ENCODE measurements around the gene DLEC1. TPM values are rescaled to one million over a fixed set of nuclear protein-coding genes. Genes with fewer than 3 reads are reported as not detected.

Gene DLEC1
- total and polyA plus RNA-seq, 8 donors: 0.14 to 0.75 (median 0.51) TPM

DNA sequence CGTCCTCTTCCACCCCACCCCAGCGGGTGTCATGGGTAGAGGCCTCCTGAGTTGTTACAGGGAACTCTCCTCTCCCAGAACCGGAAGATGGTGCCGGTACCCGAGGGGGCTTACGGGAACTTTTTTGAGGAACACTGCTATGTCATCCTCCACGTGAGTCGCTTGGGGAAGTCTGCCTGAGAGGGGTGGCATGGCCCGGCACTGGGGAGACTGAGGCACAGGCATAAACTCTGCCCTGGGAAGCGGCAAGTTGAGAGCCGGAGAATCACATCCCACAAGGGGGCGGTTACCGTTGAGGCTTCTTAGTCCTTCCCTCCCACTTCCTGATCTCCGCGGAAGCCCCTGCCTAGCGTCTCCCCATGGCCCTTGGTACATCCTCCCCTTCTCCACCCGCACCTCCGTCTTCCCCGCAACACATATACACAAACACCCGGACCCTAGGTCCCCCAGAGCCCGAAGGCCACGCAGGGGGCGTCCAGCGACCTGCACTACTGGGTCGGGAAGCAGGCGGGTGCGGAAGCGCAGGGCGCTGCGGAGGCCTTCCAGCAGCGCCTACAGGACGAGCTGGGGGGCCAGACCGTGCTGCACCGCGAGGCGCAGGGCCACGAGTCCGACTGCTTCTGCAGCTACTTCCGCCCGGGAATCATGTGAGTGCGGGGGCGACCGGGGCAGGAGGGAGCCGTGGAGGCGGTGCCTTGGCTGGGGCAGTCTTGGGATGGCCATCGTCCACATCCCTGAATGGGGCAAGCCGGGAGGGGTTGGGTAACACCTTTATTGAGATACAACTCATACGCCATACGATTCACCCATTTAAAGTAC, 45.0 kb upstream of the DLEC1 start:
- no peaks in the 10 kb centered on the region for H3K9me3 ChIP-seq
- no peaks in the 10 kb centered on the region for H3K36me3 ChIP-seq
- TF ChIP-seq, protein P1, sequence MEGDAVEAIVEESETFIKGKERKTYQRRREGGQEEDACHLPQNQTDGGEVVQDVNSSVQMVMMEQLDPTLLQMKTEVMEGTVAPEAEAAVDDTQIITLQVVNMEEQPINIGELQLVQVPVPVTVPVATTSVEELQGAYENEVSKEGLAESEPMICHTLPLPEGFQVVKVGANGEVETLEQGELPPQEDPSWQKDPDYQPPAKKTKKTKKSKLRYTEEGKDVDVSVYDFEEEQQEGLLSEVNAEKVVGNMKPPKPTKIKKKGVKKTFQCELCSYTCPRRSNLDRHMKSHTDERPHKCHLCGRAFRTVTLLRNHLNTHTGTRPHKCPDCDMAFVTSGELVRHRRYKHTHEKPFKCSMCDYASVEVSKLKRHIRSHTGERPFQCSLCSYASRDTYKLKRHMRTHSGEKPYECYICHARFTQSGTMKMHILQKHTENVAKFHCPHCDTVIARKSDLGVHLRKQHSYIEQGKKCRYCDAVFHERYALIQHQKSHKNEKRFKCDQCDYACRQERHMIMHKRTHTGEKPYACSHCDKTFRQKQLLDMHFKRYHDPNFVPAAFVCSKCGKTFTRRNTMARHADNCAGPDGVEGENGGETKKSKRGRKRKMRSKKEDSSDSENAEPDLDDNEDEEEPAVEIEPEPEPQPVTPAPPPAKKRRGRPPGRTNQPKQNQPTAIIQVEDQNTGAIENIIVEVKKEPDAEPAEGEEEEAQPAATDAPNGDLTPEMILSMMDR (IDR thresholded peaks at IDR 0.05): no peak
- H3K4me3 ChIP-seq: peak overlapping the region in 3 of 4 donors; percentile 10 to 41 (median 13)
- peak in 3 of 4 donors; percentile 7 to 40 (median 13) for ATAC-seq
- peaks cover 6 to 14% (median 12%) of the 10 kb centered on the region in 3 donors for H3K4me1 ChIP-seq
- 61 to 67% methylated on average over 49 of the region's 49 CpGs for WGBS, 2 donors
- no peaks in the 10 kb centered on the region for H3K27me3 ChIP-seq
- intact Hi-C loops (cut with DNase I): no loop called here
- FAIRE-seq: no peak
- peak overlapping the region in 3 of 4 donors; percentile 42 to 63 (median 58) for H3K27ac ChIP-seq
- peak; percentile 27 to 74 (median 62) for DNase-seq

DNA sequence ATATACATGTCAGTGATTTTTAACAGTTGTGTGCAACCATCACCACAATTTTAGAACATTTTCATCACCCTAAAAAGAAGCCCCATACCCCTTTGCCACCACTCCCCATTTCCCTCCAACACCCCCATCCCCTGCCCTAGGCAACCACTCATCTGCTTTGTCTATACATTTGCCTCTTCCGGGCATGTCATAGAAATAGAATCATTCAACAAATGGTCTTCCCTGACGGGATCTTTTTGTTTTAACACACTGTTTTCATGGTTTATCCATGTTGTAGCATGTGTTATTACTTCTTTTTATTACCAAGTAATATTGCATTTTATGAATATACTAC, 44.4 kb upstream of the DLEC1 start:
- peak overlapping the region in 2 of 4 donors; percentile 13 to 41 for H3K4me3 ChIP-seq
- TF ChIP-seq, protein P1 (IDR thresholded peaks at IDR 0.05): no peak
- DNase-seq (no peak), ATAC-seq (no peak), FAIRE-seq (no peak)
- H3K27ac ChIP-seq: peak overlapping the region in 2 of 4 donors; percentile 58 to 63
- 78 to 85% methylated on average over 2 of the region's 2 CpGs for WGBS, 2 donors
- intact Hi-C loops (cut with DNase I): no loop called here
- peaks cover 6 to 14% (median 12%) of the 10 kb centered on the region in 3 donors for H3K4me1 ChIP-seq
- no peaks in the 10 kb centered on the region for H3K36me3 ChIP-seq
- H3K9me3 ChIP-seq: no peaks in the 10 kb centered on the region
- no peaks in the 10 kb centered on the region for H3K27me3 ChIP-seq

DNA sequence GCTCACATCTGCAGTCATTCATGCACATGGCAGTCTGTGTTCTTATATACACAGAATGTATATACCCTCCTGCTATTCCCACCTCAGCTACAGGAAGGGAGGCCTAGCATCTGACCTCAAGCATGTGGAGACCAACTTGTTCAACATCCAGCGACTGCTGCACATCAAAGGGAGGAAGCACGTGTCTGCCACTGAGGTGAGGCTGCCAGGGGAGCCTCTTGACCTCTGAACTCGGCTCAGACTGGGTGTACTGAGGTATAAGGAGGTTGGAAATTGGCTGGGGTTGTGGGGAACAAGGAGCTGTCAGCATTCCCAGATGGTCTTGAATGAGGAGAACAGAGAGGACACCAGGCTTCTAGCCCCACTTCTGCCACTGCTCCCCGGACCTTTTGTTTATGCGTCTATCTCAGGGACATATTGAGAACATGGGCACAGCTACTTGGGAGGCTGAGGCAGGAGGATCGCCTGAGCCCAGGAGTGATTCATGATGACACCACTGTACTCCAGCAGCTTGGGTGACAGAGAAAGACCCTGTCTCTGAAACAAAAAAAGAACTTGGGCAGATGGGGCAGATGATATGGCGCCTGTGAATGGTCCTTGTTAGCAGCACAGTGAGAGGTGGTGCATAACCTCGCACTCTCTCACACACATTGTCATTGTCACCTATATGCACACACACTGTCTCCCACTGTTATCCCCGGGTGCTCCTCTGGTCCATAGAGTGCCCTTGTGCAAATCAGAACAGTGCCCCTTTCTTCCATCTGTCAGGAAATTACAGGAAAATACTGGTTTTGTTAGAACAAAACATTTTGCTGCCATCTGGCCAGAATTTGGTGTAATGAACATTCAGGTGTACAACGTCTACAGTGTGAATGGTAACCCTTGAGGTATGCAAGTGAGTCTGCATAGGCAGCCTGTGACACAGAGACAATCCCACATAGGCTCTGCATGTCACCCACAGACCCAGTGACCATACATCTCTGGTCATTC, 43.1 kb upstream of the DLEC1 start:
- Histone ChIP-seq H3K4me3 (no peak overlapping the region), H3K27me3 (no peaks in the 10 kb centered on the region), H3K27ac (no peak overlapping the region), H3K36me3 (no peaks in the 10 kb centered on the region), H3K9me3 (no peaks in the 10 kb centered on the region), H3K4me1 (peaks cover 6 to 14% (median 12%) of the 10 kb centered on the region in 3 donors)
- FAIRE-seq (no peak), ATAC-seq (no peak), DNase-seq (peak in 5 of 6 donors; percentile 1 to 26 (median 9))
- intact Hi-C loops (cut with DNase I): no loop called here
- 75 to 81% methylated on average over 10 of the region's 10 CpGs for WGBS, 2 donors
- TF ChIP-seq, protein P1 (IDR thresholded peaks at IDR 0.05): no peak

DNA sequence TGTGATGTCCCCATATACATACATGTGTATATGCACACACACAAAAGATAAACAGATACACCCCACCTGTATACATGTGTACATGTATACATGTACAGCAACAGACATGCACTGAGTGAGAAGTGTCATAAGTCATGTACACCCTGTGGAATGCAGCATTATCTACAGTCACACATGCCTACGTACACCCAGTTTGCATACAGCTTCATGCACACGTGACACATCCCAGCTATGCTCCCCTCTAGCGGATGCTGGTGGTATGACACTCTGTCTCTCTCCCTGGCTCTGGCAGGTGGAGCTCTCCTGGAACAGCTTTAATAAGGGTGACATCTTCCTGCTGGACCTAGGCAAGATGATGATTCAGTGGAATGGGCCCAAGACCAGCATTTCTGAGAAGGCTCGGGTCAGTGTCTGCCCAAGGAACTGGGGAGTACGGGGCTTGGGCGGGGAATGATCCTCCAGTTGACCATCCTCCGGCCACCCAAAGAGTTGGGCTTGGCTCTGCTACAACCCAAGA, 42.2 kb upstream of the DLEC1 start:
- peak; percentile 9 for FAIRE-seq
- Histone ChIP-seq H3K4me1 (peaks cover 6 to 14% (median 12%) of the 10 kb centered on the region in 3 donors), H3K27me3 (no peaks in the 10 kb centered on the region), H3K4me3 (no peak overlapping the region), H3K9me3 (no peaks in the 10 kb centered on the region), H3K27ac (no peak overlapping the region), H3K36me3 (no peaks in the 10 kb centered on the region)
- intact Hi-C loops (cut with DNase I): no loop called here
- WGBS, 2 donors: 46 to 53% methylated on average over 7 of the region's 7 CpGs
- TF ChIP-seq, protein P1 (IDR thresholded peaks at IDR 0.05): peak; percentile 77 to 90 (median 84)
- ATAC-seq: peak; percentile 49 to 69 (median 64)
- peak; percentile 63 to 89 (median 85) for DNase-seq

Data from pancreas (tissue), 10 donors.